Natural killer cell treated with Interleukin-12 subunit alpha and Interleukin-12 subunit beta and Interleukin-15 and Interleukin-18, amount 100 ng/mL, for 72 hours (primary cell): ENCODE data around the gene SMOC2. TPM values are rescaled to one million over a fixed set of nuclear protein-coding genes. Genes with fewer than 3 reads are reported as not detected.
A peak's percentile ranks its signal among the peaks of the same experiment; 100 is the strongest.

Experiments used
- ATAC-seq, 2 donors: fragments of 150-1000 bp; cut with Tn5 transposase in 1 of 2; sonication (Bioruptor Pico), chemical (Tn5 transposase) in 1 of 2; 2 replicates each; pipeline ENCODE4 v1.10.0; 2021
- DNase-seq: peaks from one replicate; pipeline ENCODE4 v3.0.0; 2022; ENCODE audit warnings: low spot score
- H3K27ac Mint-ChIP-seq, 2 donors: 1 replicate in 1 of 2; 2 replicates in 1 of 2; pipeline ENCODE4 v1.8.0; 2022; ENCODE audit warnings: mixed read lengths in 2 of 2, mild to moderate bottlenecking in 1 of 2, moderate library complexity in 1 of 2
- H3K27me3 Mint-ChIP-seq, 2 donors: 1 replicate in 1 of 2; 2 replicates in 1 of 2; pipeline ENCODE4 v1.8.0; 2022; ENCODE audit warnings: mixed read lengths in 2 of 2
- H3K36me3 Mint-ChIP-seq: one replicate; pipeline ENCODE4 v1.8.0; 2022; ENCODE audit warnings: mixed read lengths
- H3K4me1 Mint-ChIP-seq, 2 donors: 1 replicate in 1 of 2; 2 replicates in 1 of 2; pipeline ENCODE4 v1.8.0; 2022; ENCODE audit warnings: low read depth in 2 of 2, mixed read lengths in 2 of 2, mild to moderate bottlenecking in 1 of 2
- H3K4me3 Mint-ChIP-seq: one replicate; pipeline ENCODE4 v1.8.0; 2022; ENCODE audit warnings: mixed read lengths
- H3K9me3 Mint-ChIP-seq: 2 replicates; pipeline ENCODE4 v1.8.0; 2022; ENCODE audit warnings: mixed read lengths
- total RNA-seq, 2 donors: library from RNA; stranded (reverse); gene quantifications; one replicate each; pipeline ENCODE4 v1.2.3, GENCODE V29; 2022

The SMOC2 gene
- total RNA-seq, 2 donors from 2014 or later: not detected

DNA sequence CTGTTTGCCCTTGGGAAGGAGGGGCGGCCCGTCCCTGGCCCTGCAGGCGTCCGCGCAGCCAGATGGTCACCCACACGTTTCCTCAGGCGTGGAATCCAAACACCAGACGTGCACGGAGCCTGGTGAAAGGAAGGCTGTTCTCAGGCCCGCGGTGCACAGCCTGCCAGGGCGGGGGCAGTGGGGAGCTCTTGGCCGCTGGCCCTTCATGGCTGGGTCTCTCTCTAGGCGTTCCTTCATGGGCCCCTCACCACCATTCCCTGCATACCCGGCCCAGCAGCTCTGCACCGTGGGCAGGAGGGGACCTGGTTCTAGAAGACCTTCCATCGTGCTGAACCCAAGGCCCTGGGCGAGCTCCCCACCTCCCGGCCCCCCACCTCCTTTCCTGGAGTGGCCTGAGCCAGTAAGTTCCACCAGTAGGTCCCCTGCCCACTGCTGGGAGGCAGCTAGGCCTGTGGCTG lies 30.4 kb upstream of the SMOC2 start:
- Mint-ChIP-seq H3K27ac (no peak overlapping the region), H3K27me3 (peaks cover 0 to 3% of the 10 kb centered on the region in 2 donors), H3K4me1 (no peaks in the 10 kb centered on the region), H3K36me3 (no peaks in the 10 kb centered on the region), H3K9me3 (no peaks in the 10 kb centered on the region), H3K4me3 (no peak overlapping the region)
- ATAC-seq: no peak
- no peak for DNase-seq

DNA sequence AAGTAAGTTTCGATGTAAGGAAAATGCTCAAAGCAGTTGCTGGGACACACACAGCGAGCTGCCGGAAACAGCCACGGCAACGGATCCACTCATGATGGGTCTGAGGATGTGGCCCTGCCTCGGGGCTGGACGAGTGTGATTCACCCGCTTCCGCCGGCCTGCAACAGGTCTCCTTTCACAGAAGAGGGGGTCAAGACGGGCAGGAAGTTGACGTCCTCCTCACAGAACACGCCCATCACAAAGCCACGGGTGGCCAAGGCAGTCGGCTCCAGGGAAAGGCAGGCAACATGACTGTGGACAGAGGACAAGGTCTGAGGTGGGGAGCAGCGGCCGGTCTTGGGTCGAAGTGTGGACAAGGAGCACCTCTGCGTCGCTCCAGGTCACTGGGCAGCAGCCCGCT lies 29.9 kb upstream of the SMOC2 start:
- Mint-ChIP-seq H3K36me3 (no peaks in the 10 kb centered on the region), H3K9me3 (no peaks in the 10 kb centered on the region), H3K4me3 (no peak overlapping the region), H3K27ac (no peak overlapping the region), H3K27me3 (peaks cover 0 to 3% of the 10 kb centered on the region in 2 donors), H3K4me1 (no peaks in the 10 kb centered on the region)
- DNase-seq (no peak), ATAC-seq (no peak)

DNA sequence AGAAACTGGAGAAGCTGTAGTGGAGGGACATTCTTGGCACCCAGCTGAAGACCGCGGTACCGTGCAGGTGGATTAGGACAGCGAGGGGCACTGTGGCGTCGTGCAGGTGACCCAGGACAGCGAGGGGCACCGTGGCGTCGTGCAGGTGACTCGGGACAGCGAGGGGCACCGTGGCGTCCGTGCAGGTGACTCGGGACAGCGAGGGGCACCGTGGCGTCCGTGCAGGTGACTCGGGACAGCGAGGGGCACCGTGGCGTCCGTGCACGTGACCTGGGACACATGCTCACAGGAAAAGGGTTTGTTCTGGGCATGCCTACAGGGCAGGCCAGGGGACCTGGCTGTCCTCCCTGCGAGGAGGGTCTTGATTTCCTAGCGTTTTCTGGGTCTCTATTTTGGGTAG lies 29.2 kb upstream of the SMOC2 start:
- Mint-ChIP-seq H3K36me3 (no peaks in the 10 kb centered on the region), H3K4me1 (no peaks in the 10 kb centered on the region), H3K9me3 (no peaks in the 10 kb centered on the region), H3K27me3 (peaks cover 0 to 5% of the 10 kb centered on the region in 2 donors), H3K4me3 (no peak overlapping the region), H3K27ac (no peak overlapping the region)
- no peak for DNase-seq
- ATAC-seq: no peak

DNA sequence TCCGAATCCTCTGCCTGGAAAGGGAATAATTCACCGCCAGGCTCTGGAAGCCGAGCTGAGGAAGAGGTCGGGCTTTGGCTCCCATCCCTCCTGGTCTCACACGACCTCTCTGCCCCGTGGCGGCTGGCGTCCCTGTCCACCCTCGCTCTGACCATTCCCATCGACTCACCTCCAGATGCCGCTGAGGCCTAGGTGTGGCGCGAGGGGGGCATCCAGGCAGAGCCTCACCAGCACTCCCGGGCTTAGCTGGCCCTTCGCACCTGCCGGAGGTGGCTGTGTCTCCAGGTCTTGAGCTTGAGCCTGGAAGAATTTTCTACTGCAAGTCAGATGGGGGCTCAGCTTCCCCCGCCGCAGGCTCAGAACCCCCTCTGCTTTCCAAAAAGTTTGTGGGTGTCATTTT lies 28.5 kb upstream of the SMOC2 start:
- H3K4me3 Mint-ChIP-seq: no peak overlapping the region

DNA sequence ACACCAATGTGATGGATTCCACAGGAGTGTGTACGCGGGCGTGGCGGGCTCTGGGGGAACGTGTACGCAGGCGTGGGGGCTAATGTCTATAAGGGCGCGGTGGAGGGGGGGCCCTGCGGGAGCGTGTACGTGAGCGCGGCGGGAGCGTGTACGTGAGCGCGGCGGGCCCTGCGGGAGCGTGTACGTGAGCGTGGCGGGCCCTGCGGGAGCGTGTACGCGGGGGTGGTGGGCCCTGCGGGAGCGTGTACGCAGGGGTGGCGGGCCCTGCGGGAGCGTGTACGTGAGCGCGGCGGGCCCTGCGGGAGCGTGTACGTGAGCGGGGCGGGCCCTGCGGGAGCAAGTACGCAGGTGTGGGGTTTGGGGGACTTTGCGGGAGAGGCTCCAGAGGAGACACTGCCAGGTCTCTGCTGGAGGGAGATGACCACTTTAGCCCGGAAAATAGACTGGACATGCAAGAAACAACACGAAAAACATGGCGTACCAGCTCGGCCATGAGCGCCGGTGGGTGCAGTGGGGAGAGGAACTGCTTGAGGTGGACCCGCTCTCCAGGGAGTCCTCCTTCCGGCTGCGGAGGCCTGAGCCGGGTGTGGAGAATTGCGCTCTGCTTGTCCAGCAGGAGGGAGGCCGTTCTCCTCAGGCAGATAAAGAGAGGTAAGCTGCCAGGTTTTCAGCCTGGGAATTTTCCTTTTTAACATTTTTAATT lies 27.8 kb upstream of the SMOC2 start:
- no peaks in the 10 kb centered on the region for H3K4me1 Mint-ChIP-seq
- H3K36me3 Mint-ChIP-seq: no peaks in the 10 kb centered on the region

More for the DNA sequence above, 28.5 kb upstream of the SMOC2 start:
- H3K27me3 Mint-ChIP-seq: peaks cover 0 to 5% of the 10 kb centered on the region in 2 donors
- H3K36me3 Mint-ChIP-seq: no peaks in the 10 kb centered on the region
- H3K9me3 Mint-ChIP-seq: no peaks in the 10 kb centered on the region
- ATAC-seq (no peak), DNase-seq (no peak)
- no peaks in the 10 kb centered on the region for H3K4me1 Mint-ChIP-seq
- H3K27ac Mint-ChIP-seq: no peak overlapping the region

DNA sequence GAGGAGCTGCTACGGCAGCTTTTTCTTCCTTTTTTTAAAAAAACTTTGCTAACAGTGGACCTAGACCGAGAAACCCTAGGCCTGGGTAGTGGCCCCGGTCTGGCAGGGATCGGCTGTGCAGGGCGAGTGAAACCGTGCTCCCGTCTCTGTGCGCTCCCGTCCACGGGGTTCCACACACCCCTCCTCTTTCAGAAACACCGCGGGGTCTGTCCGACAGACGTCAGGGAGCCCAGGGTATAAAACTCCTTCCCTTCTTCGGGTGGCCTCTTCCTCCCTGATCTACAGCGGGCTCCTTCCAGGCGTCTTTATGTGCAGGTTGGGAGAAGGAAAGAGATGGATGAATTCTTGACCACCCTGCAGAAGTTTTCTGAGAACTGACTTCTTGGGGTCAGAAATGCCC lies 27.1 kb upstream of the SMOC2 start:
- Mint-ChIP-seq H3K27ac (no peak overlapping the region), H3K4me1 (no peaks in the 10 kb centered on the region), H3K9me3 (no peaks in the 10 kb centered on the region), H3K4me3 (no peak overlapping the region), H3K36me3 (no peaks in the 10 kb centered on the region), H3K27me3 (peaks cover 0 to 5% of the 10 kb centered on the region in 2 donors)
- ATAC-seq (no peak), DNase-seq (no peak)

More for the DNA sequence above, 27.8 kb upstream of the SMOC2 start:
- no peaks in the 10 kb centered on the region for H3K9me3 Mint-ChIP-seq
- DNase-seq (no peak), ATAC-seq (no peak)
- no peak overlapping the region for H3K27ac Mint-ChIP-seq
- no peak overlapping the region for H3K4me3 Mint-ChIP-seq
- peaks cover 0 to 5% of the 10 kb centered on the region in 2 donors for H3K27me3 Mint-ChIP-seq

DNA sequence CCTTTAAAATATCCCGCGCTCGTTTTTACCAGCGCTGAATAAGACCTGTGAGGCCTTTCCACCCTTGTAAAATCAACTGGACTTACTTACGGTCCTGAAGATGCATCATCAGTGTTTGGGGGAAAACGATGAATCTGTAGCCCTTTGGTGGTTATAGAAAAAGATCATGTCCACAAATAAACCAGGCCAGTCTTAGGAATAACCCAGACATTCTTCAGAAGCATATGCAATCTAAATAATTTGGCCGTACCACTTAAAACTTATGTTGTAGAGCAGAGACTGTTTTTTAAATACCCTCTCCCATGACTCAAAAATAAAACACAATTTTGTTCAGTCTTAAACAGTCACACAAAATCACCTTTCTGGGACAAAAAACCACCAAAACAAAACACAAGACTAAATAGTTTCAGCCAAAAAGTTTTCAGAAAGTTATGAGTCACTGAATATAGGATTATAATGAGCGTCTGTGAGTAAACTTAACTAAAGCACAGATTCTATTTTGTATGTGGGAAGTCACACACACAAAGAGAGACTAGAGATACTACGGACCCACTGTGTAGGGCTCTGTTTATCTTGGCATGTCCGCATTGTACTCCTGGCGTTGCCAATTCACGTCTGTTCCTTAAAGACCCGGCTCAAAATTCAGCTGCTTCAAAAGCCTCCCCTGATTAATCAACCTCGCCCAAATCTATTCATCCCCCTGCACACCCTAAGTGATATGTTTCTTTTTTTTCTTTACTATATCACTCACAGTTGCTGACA lies 26.5 kb upstream of the SMOC2 start:
- DNase-seq: no peak
- no peaks in the 10 kb centered on the region for H3K9me3 Mint-ChIP-seq
- ATAC-seq: no peak
- H3K27ac Mint-ChIP-seq: no peak overlapping the region
- no peaks in the 10 kb centered on the region for H3K36me3 Mint-ChIP-seq
- H3K4me3 Mint-ChIP-seq: no peak overlapping the region
- H3K27me3 Mint-ChIP-seq: peaks cover 0 to 5% of the 10 kb centered on the region in 2 donors
- no peaks in the 10 kb centered on the region for H3K4me1 Mint-ChIP-seq

DNA sequence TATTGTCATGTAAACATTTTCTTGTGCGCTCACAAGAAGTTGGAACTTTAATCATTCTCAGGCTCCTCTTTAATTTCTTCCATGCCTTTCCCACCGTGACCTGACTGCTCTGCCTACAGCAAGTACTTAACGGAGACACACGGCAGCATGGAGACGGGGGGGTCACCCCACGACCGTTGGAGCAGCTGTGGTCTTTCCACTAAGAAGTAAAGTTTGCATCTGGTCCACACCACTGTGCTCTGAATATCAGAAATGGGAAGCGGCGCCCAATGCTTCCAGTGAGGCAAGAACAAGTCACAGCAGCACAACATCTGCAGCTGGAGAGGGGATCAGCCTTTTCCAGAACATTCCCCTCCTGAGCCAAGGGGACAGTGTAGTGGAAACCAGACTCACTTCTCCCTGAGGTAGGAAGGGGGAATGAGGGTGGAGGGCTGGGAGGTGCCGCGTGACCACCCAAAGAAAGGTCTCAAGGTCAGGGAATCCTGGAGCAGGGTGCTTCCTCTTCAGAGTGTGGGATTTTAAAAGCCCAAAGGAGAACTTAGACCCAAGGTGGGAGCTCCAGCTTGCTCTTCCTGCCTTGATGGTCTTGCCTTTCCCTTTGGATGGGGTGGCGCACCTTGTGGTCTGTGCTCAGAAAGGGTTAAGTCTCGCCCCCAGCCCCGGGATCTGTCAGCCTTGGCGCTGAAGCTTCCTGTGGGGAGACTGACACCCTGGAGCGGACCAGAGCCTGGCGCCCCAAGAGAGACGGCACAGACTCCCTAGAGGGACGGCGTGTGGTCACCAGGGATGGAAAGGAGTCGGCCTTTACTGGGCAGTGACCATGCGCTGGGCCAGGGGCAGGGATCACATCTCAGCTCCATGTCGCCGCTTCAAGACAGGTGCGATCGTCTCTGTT lies 25.6 kb upstream of the SMOC2 start:
- Mint-ChIP-seq H3K9me3 (no peaks in the 10 kb centered on the region), H3K36me3 (no peaks in the 10 kb centered on the region), H3K27ac (no peak overlapping the region), H3K4me1 (no peaks in the 10 kb centered on the region), H3K27me3 (peaks cover 0 to 5% of the 10 kb centered on the region in 2 donors), H3K4me3 (no peak overlapping the region)
- no peak for DNase-seq
- no peak for ATAC-seq

DNA sequence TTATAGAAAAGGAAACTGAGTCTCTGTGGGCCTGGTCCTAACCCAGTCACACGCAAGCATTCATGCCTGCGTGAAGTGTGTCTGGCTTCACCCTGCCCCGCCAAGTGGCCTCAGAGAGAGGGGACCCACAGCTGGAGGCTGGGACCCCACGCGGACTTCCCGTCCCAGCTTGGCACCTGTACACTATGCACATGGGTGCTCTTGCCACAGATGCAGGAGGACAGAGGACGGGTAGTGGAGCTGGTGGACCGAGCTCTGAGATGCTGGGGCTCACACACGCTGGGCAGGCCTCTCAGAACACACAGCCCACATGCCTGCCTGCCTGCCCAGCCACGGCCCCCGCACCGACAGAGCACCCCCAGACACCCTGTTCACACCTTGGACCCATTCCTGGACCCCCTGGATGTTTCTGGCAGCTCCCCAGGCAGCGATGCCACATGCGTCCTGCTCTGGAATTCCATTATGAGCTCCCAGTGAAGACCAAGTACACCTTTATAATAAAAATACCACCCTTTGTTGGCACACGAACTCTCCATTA lies 24.9 kb upstream of the SMOC2 start:
- H3K36me3 Mint-ChIP-seq: no peaks in the 10 kb centered on the region
- DNase-seq: no peak

DNA sequence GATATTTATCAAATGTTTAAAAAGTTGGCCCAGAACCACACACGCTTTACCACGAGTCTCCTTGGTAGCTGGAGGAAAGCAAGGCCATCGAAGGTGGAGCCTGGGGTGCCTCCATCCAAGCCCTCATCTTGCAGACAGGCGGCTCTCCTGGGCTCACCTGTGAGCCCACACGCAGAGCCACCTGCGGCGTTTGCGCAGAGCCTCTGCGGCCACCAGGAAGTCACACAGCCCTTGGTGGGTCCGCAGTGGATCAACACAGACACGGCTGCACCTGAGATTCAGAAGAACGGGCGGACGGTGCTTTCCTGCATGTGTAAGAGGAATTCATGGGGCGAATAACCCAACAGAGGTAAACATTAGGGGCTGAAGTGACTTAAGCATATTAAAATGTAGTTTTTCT lies 24.5 kb upstream of the SMOC2 start:
- H3K9me3 Mint-ChIP-seq: no peaks in the 10 kb centered on the region
- DNase-seq: no peak
- H3K4me1 Mint-ChIP-seq: no peaks in the 10 kb centered on the region
- peaks cover 0 to 8% of the 10 kb centered on the region in 2 donors for H3K27me3 Mint-ChIP-seq
- no peak overlapping the region for H3K27ac Mint-ChIP-seq
- H3K36me3 Mint-ChIP-seq: no peaks in the 10 kb centered on the region
- no peak for ATAC-seq
- no peak overlapping the region for H3K4me3 Mint-ChIP-seq

More for the DNA sequence above, 24.9 kb upstream of the SMOC2 start:
- Mint-ChIP-seq H3K27ac (no peak overlapping the region), H3K27me3 (peaks cover 0 to 5% of the 10 kb centered on the region in 2 donors), H3K4me3 (no peak overlapping the region), H3K4me1 (no peaks in the 10 kb centered on the region), H3K9me3 (no peaks in the 10 kb centered on the region)
- no peak for ATAC-seq

DNA sequence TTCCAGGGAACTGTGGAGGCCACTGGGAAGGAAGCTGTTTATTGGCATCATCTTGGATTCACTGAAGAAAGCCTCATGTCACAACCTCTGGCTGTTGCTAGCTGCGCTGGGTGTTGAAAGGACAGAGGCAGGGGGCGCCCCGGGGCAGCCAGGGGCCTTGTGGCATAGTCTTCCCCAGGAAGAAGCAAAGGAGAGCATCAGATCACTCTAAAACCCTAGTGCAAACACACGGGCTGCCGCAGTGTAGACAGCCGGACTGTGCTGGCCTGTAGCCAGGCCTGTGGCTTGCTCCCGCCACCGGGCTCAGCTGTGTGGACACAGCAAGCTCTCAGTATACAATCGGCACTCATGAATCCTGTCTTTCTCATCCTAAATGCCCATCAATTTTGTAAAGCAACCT lies 23.8 kb upstream of the SMOC2 start:
- DNase-seq (no peak), ATAC-seq (no peak)
- Mint-ChIP-seq H3K27ac (no peak overlapping the region), H3K36me3 (no peaks in the 10 kb centered on the region), H3K4me3 (no peak overlapping the region), H3K27me3 (peaks cover 0 to 8% of the 10 kb centered on the region in 2 donors), H3K9me3 (no peaks in the 10 kb centered on the region), H3K4me1 (no peaks in the 10 kb centered on the region)

DNA sequence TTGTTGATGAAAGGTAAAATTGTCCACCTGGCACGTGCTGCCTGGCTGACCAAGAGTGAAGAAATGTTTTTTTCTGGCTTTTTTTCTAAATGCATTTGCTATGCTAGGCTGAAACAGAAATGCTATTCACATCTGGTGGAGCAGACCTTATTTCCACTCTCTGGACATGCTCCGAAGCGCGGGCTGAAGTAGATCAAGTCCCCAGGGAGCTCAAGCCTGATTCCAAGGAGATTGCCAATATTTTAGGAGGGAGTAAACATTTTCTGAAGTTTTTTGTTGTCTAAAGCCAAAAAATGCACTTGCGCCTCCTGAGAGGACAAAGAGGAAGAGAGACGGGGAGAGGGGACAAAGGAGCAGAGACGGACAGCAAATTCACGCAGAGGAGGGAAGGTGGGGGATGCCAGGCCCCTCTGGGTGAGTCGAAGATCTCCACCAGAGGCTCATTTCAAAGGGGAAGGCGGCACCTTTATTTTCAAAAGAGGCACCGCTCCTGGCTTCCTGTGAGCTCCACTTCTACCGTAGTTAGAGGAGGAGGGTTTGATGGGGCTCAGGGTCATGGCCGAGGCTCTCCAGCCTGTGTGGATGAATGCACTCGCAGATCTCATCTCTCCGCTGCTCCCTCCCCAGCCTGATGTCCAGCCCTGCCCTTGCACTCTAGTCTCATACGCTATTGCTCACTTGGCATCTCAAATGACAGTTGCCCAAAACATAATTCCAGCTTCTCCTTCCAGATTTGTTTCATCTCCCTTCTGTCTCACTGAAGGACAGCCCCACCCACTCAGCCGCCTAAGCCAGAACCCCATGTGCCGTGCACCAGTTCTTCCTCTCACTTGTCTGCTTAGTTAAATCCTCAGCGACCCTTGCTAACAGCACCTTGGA lies 23.1 kb upstream of the SMOC2 start:
- DNase-seq (no peak), ATAC-seq (no peak)
- H3K27ac Mint-ChIP-seq: no peak overlapping the region
- no peaks in the 10 kb centered on the region for H3K4me1 Mint-ChIP-seq
- no peaks in the 10 kb centered on the region for H3K36me3 Mint-ChIP-seq
- no peak overlapping the region for H3K4me3 Mint-ChIP-seq
- H3K9me3 Mint-ChIP-seq: no peaks in the 10 kb centered on the region
- H3K27me3 Mint-ChIP-seq: peaks cover 0 to 8% of the 10 kb centered on the region in 2 donors

DNA sequence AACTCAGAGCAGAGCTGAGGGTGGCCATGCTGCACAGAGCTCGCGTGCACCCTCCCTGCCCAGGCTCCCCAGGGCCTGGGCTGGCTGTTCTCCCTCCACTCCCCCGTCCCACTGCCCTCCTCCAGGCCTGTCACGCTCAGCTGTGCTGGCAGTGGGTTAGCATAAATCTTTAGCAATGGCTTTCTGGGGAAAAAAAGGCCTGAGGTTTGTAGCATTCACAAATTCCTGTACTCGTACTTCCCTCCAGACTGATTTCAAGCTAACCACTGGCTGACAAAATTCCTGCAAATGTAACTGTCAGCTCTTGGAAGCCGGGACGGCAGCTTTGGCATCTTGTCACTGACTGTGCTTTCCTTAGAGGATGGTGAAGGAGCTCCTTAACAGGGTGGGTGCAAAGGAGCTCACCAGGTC lies 22.3 kb upstream of the SMOC2 start:
- ATAC-seq: peak in 1 of 2 donors; percentile 34
- DNase-seq: no peak
- Mint-ChIP-seq H3K27me3 (peaks cover 0 to 8% of the 10 kb centered on the region in 2 donors), H3K27ac (no peak overlapping the region), H3K36me3 (no peaks in the 10 kb centered on the region), H3K9me3 (no peaks in the 10 kb centered on the region), H3K4me1 (no peaks in the 10 kb centered on the region), H3K4me3 (no peak overlapping the region)
